GM21825 (cell line): ENCODE results near the gene CD300LD.
"Not testable (repeated sequence)": the region's sequence is repeated elsewhere in the genome, so short reads cannot be mapped to it uniquely, and the experiment has no call there.

Source experiments
- ATAC-seq: cut with Tn5 transposase; IDR thresholded peaks from one replicate; pipeline ENCODE4 v1.9.1; 2021; ENCODE audit warnings: mild to moderate bottlenecking, moderate library complexity; ENCODE audit not compliant: unreplicated experiment

Gene CD300LD

DNA sequence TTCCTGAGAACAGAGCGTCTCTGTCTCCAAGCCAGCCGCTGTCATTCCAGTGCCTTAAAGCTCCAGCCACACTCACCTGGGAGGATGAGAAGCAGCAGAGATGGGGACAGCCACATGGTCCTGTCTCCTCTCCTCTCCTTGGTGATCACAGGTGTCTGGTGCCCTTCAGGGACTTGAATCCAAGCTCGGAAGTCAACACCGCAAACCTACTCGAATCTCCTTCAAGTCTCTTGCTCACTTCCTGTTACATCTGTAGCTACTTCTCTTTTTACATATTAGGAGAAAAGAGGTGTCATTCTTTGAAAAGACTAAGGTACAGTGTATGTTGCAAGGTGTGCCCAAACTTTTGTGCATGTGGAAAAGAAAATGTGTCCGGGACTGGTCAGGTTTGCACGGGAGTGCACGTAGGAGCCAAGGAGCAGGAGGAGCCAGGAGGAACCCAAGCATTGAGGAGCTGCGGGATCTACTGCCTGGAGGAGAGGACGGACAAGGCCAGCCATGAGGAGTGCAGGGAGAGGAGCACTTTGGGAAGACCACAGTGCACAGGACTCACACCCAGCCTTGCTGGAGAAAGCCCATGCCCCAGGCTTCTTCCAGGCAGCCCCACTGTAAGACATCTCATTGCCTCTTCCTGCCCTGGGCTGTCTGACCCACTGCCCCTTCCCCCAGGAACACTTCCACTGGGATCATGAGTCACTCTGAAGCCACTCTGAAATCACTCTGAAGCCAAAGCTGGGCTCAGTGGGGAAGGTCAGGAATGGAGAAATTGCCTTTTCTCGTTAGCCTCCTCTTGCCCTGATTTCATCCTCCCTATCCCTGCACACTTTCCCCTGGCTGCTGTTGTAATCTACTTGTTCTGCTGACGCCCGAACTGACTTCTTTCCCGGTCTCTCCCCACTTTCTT lies at the start of gene CD300LD:
CD300LD (minus strand) TSS at position 197 of the 904 bp plus-strand sequence; CDS start at position 116, 81 bp downstream.
- no peak for ATAC-seq

- ATAC-seq: no peak
Measured at GRCh38 chr17:74641224-74641957, 49.3 kb upstream of the CD300LD start.

GRCh38 chr17:74639704-74640151 lies 47.6 kb upstream of the CD300LD start:
- ATAC-seq: no peak

- ATAC-seq: no peak
Measured at GRCh38 chr17:74637926-74638325, 45.8 kb upstream of the CD300LD start.

DNA sequence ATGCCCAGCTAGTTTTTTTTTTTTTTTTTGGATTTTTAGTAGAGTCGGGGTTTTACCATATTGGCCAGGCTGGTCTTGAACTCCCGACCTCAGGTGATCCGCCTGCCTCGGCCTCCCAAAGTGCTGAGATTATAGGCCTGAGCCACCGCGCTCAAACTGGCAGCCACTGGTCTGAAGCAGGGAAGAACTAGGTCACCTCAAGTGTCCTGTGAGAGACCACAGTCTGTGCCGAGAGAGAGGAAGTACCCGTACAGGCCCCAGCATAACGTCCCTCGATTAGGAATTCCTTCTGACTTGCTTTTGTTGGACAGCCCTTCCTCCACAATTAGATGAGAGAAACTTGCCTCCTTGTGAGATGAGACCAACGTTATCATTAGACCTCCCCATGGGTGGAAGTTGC lies 45.2 kb upstream of the CD300LD start:
- no peak for ATAC-seq

DNA sequence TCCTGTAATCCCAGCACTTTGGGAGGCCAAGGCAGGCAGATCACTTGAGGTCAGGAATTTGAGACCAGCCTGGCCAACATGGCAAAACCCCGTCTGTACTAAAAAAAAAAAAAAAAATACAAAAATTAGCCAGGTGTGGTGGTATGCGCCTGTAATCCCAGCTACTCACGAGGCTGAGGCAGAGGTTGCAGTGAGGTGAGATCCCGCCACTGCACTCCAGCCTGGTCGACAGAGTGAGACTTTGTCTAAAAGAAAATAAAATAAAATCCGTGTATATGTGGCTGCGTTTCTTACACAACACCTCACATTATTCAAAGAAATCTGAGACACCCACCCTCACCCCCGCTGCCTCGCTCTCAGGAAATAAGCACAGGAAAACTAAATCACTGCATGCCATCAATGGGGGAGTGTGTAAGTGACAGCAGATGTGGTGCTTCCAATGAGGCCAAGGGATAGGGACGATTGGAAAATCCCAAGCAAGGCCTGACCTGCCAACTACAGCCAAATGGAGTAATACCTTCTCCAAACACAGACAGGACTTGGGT lies 44.5 kb upstream of the CD300LD start:
- not testable (repeated sequence) for ATAC-seq

DNA sequence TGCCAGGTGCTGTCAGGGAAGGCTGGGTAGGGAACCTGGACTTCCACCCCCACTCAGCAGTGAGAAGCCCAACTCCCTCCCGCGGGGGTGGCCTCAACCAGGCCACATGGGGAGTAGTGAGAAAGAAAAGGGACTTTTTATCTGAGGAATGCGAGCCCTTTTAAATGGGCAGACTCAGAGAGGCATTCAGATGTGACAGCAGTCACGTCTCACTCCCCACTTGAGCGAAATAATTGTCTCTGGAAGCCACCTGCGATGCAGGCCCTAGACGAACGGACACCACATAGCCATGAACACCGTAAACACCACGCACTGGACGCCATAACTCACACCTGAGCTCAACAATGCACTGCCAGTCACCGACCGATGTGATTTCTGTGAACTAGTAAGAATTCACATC lies 43.3 kb upstream of the CD300LD start:
- no peak for ATAC-seq

DNA sequence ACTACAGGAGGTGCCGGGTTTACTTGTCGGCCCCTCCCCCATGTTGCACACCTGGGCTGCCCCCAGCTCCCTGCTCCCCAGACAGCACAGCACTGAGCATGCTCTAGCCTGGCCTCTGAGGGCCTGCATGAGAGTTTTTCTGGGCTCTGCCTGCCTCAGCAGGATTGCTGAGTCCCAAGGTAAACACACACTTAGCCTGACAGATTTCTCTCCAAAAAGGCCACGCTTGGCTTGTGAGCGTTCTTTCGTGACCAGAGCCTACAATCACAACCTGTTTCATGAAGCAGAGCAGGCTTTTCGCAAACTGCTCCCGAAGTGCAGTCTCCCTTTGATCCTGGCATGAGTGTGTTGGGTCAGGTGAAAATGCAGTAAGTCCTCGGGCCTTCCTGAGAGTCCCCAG lies 41.2 kb upstream of the CD300LD start:
- no peak for ATAC-seq

DNA sequence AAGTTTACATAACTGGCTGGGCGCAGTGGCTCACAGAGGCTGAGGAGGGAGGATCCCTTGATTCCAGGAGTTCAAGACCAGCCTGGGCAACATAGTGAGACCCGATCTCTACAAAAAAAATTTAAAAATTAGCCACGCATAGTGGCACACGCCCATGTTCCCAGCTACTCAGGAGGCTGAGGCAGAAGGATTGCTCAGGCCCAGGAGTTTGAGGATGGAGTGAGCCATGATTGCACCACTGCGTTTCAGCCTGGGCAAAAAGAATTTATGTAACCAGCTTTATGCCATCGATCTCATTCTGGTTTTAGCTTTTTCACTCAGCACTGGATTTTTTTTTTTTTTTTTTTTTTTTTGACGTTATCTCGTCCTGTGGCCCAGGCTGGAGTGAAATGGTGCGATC lies 40.5 kb upstream of the CD300LD start:
- no peak for ATAC-seq

- ATAC-seq: no peak
Measured at GRCh38 chr17:74631468-74632450, 39.7 kb upstream of the CD300LD start.

- ATAC-seq: not testable (repeated sequence)
Measured at GRCh38 chr17:74630251-74630650, 38.2 kb upstream of the CD300LD start.

DNA sequence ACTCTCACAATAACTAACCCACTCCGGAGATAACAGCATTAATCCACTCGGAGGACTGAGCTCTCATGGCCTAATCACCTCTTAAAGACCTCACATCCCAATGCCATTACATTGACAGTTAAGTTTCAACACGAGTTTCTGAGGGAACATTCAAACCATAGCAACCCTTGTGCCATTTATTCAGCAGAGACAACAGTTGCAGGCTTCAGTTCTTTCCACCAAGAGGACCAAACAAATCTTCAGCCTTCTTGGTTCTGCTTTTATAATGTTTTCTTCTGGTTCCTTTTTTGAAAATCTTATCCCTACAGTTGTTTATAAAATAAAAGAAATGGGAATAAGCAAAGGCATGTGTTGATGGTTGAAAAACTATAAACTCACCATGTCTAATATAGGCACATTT lies 33.6 kb upstream of the CD300LD start:
- ATAC-seq: no peak

GRCh38 chr17:74624131-74624530 lies 32.0 kb upstream of the CD300LD start:
- no peak for ATAC-seq

DNA sequence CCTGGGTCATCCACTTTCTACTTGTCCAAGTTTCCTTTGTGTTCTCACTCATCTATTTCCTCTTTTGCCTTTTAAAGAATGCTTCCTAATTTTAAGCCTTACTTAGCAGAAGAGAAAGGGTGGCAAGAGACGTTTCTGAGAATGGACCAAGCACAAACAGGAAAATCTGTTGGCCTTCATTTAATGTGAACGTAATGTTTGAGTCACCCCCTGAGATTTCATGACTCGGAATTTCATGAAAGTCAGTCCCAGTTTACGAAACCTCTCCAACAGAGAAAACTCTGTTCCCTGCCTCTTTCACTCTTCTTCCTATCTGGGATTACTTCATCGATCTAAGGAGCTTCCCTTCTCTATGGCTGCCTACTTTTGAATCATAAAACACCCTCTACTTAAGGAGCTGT lies 31.6 kb upstream of the CD300LD start, which contains the start of gene CD300E:
CD300E (minus strand) TSS at position 46 of the 401 bp plus-strand sequence. CDS start 117 bp downstream, outside the sequence.
- ATAC-seq: no peak

- no peak for ATAC-seq
Measured at GRCh38 chr17:74619077-74619673, 27.1 kb upstream of the CD300LD start.

DNA sequence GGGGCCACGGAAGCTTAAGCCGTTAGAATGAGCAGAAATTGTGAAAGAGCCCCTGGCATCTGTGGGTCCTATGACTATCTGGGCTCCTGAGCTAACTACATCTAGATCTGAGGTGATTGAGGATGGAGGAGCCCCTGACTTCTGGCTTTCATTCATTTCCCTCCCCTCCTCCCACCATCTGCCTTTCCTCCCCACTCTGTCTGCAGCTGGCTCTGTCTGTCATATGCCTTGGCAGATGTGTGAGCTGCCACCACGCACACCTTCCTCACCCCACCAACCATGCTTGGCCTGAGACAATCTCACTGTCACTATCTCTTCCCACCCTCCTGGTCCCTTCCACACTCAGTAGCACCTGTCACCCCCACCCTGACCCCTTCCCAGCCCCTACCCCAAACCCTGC lies 26.4 kb upstream of the CD300LD start:
- ATAC-seq: no peak

GRCh38 chr17:74616696-74617095 lies 24.6 kb upstream of the CD300LD start:
- ATAC-seq: no peak

DNA sequence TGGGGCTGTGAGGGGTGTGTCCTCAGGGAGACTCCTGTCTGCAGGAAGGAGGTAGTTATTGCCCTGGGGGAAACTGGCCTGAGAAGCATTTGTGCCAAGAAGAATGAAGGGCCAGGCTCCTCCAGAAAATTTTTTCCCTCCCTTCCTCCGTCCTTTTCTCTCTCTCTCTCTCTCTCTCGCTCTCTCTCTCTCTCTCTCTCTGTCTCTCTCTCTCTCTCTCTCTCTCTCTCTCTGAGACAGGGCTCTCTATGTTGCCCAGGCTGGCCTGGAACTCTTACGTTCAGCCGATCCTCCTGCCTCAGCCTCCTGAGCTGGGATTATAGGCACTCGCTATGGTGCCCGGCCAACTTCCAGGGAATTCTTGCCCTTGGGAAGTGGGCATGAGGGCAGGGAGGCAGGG lies 20.0 kb upstream of the CD300LD start:
- no peak for ATAC-seq

- no peak for ATAC-seq
Measured at GRCh38 chr17:74610108-74610507, 18.0 kb upstream of the CD300LD start.

- no peak for ATAC-seq
Measured at GRCh38 chr17:74608511-74608910, 16.4 kb upstream of the CD300LD start.
